Adipose tissue (tissue), 3 donors: ENCODE measurements around the gene FSCN2. TPM values are rescaled to one million over a fixed set of nuclear protein-coding genes. Genes with fewer than 3 reads are reported as not detected.

ENCODE experiments used
- H3K27ac ChIP-seq: one replicate; pipeline ENCODE4 v1.5.1; 2013; ENCODE audit warnings: low read depth, low read length
- WGBS, 3 donors: extraction: QIAGEN DNeasy Blood & Tissue Kit; methylation state at CpG; one replicate each; pipeline ENCODE4 v1.1.7; 2013; 5-methylcytosine and 5-hydroxymethylcytosine counted together
- polyA plus RNA-seq, 3 donors: library from polyadenylated mRNA; stranded (reverse); fragments of 200-250 nt; gene quantifications; one replicate each; pipeline ENCODE4 v1.2.3, GENCODE V29; 2013
- donor health status: healthy with polysubstance abuse.
- donor health status: Bipolar disorder and iron deficiency.
- donor health status: healthy.

The FSCN2 gene
- 1 to 10 TPM in 2 of 3 donors, under 1 TPM in 1; 0.21 to 4.9 (median 1.0) TPM for polyA plus RNA-seq

- WGBS, 3 donors = 38 to 75% (median 43%) methylated on average over 39 to 42 of the region's 42 CpGs
- H3K27ac ChIP-seq = no peak within 1 kb of the TSS
Measured at GRCh38 chr17:81527591-81528383, at the start of gene FSCN2. TSS of gene FSCN2 (plus strand) at chr17:81528377. CDS start at chr17:81528532, 155 bp downstream.

- WGBS, 3 donors = 85 to 93% (median 86%) methylated on average over 20 of the region's 20 CpGs
Measured at GRCh38 chr17:81479175-81480071, 48.8 kb upstream of the FSCN2 start.

GRCh38 chr17:81480140-81481072, 47.8 kb upstream of the FSCN2 start:
- H3K27ac ChIP-seq = no peak overlapping the region
- WGBS, 3 donors = 56 to 77% (median 69%) methylated on average over 21 of the region's 21 CpGs

More at GRCh38 chr17:81479175-81480071, 48.8 kb upstream of the FSCN2 start:
- H3K27ac ChIP-seq = no peak overlapping the region

- whole genome bisulfite sequencing, 3 donors = 7 to 12% (median 8%) methylated on average over 74 to 92 of the region's 94 CpGs
- H3K27ac ChIP-seq = no peak overlapping the region
Measured at GRCh38 chr17:81481073-81481799, 46.9 kb upstream of the FSCN2 start.

- no peak overlapping the region for H3K27ac ChIP-seq
- WGBS, 3 donors = 68 to 73% (median 69%) methylated on average over 16 to 18 of the region's 18 CpGs
Measured at GRCh38 chr17:81481815-81482505, 46.2 kb upstream of the FSCN2 start.

- WGBS, 3 donors = 41 to 82% (median 76%) methylated on average over 10 to 11 of the region's 11 CpGs
- no peak overlapping the region for H3K27ac ChIP-seq
Measured at GRCh38 chr17:81482673-81483072, 45.5 kb upstream of the FSCN2 start.

- 30 to 54% (median 49%) methylated on average over 29 of the region's 29 CpGs for WGBS, 3 donors
- no peak overlapping the region for H3K27ac ChIP-seq
Measured at GRCh38 chr17:81483085-81483861, 44.9 kb upstream of the FSCN2 start.

GRCh38 chr17:81483862-81484194, 44.3 kb upstream of the FSCN2 start:
- 11 to 14% (median 12%) methylated on average over 31 to 32 of the region's 32 CpGs for WGBS, 3 donors
- no peak overlapping the region for H3K27ac ChIP-seq

- 3 to 7% (median 4%) methylated on average over 59 to 60 of the region's 60 CpGs for WGBS, 3 donors
- H3K27ac ChIP-seq = no peak overlapping the region
Measured at GRCh38 chr17:81484195-81484979, 43.8 kb upstream of the FSCN2 start.

- no peak overlapping the region for H3K27ac ChIP-seq
- 50 to 76% (median 59%) methylated on average over 17 of the region's 17 CpGs for WGBS, 3 donors
Measured at GRCh38 chr17:81486199-81486810, 41.9 kb upstream of the FSCN2 start.

GRCh38 chr17:81487089-81487486, 41.1 kb upstream of the FSCN2 start:
- H3K27ac ChIP-seq = no peak overlapping the region
- WGBS, 3 donors = 75 to 87% (median 76%) methylated on average over 10 of the region's 10 CpGs

- WGBS, 3 donors = 8 to 10% (median 10%) methylated on average over 60 to 87 of the region's 87 CpGs
- H3K27ac ChIP-seq = no peak overlapping the region
Measured at GRCh38 chr17:81487487-81488275, 40.5 kb upstream of the FSCN2 start.

GRCh38 chr17:81488276-81488860, 39.8 kb upstream of the FSCN2 start:
- 9 to 20% (median 14%) methylated on average over 38 to 52 of the region's 52 CpGs for WGBS, 3 donors
- no peak overlapping the region for H3K27ac ChIP-seq
